Adrenal gland (tissue), 5 donors: ENCODE data around the gene CCL7.
A peak's percentile ranks its signal among the peaks of the same experiment; 100 is the strongest.

Experiments used
- CTCF ChIP-seq, 6 experiments: fragments of 450-650 bp in 4 of 6; fragments of 200-600 bp in 2 of 6; sonication (generic) in 1 of 6; IDR thresholded peaks; 1 replicate in 5 of 6; 2 replicates in 1 of 6; pipeline versions ENCODE4 v1.5.1 to v1.8.0; 2016 to 2021; ENCODE audit warnings: antibody characterized with exemption in 6 of 6, mild to moderate bottlenecking in 2 of 6, moderate library complexity in 1 of 6
- POLR2A ChIP-seq, 2 donors: fragments of 450-650 bp; IDR thresholded peaks; one replicate each; pipeline ENCODE4 v1.6.1; 2017; ENCODE audit warnings: antibody characterized with exemption in 2 of 2, mild to moderate bottlenecking in 2 of 2, moderate library complexity in 1 of 2
- donor health status: DM: no; HTN: no; CAD: no.

DNA sequence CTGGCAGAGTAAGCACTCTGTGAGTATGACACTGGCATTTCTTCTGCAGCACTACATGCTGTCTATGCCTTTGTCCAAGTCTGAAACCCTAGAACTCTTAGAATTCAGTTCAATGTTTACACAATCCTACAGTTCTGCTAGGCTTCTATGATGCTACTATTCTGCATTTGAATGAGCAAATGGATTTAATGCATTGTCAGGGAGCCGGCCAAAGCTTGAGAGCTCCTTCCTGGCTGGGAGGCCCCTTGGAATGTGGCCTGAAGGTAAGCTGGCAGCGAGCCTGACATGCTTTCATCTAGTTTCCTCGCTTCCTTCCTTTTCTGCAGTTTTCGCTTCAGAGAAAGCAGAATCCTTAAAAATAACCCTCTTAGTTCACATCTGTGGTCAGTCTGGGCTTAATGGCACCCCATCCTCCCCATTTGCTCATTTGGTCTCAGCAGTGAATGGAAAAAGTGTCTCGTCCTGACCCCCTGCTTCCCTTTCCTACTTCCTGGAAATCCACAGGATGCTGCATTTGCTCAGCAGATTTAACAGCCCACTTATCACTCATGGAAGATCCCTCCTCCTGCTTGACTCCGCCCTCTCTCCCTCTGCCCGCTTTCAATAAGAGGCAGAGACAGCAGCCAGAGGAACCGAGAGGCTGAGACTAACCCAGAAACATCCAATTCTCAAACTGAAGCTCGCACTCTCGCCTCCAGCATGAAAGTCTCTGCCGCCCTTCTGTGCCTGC, 15.2 kb upstream of the CCL7 start, which contains the start of gene CCL2:
- no peak for TF ChIP-seq CTCF (IDR thresholded peaks at IDR 0.05)
- peak; percentile 23 to 51 for TF ChIP-seq POLR2A (IDR thresholded peaks at IDR 0.05)
